ENCODE measurements around the gene KDM2B. TPM values are rescaled to one million over a fixed set of nuclear protein-coding genes. Genes with fewer than 3 reads are reported as not detected.

Gene KDM2B
- total RNA-seq, 1 experiment from 2014 or later: 15.5 TPM

DNA sequence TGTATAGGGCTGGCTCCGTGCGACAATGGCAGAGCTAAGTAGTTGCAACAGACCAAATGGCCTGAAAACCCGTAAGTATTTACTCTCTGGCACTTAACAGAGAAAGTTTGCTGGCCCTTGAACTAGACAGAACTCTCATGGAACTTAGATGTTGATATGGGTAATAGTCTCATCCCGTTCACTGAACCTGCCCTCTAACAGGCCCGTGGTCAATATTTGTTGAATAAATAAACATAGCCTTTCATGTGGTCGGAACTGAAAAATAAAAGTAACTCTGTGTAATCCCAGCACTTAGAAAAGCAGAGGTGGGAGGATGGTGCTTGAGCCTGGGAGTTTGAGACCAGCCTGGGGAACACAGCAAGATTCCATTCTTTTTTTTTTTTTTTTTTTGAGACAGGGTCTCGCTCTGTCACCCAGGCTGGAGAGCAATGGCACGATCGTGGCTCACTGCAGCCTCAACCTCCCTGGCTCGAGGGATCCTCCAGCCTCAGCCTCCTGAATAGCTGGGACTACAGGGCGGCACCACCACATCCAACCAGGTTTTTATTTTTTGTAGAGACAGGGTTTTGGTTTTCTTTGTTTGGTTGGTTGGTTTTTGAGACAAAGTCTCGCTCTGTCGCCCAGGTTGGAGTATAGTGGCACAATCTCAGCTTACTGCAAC is 29.7 kb downstream of the KDM2B start:
- POLR2A ChIA-PET: interaction anchor here (0.6 kb wide), 1 partner anchor 82 kb away, joined by 3 read pairs; no protein-coding TSS in a partner anchor
- no peak overlapping the region for H3K27ac Mint-ChIP-seq (ENCODE audit: low read depth, unreplicated experiment)
- intact Hi-C loops (cut with micrococcal nuclease): no loop called here

DNA sequence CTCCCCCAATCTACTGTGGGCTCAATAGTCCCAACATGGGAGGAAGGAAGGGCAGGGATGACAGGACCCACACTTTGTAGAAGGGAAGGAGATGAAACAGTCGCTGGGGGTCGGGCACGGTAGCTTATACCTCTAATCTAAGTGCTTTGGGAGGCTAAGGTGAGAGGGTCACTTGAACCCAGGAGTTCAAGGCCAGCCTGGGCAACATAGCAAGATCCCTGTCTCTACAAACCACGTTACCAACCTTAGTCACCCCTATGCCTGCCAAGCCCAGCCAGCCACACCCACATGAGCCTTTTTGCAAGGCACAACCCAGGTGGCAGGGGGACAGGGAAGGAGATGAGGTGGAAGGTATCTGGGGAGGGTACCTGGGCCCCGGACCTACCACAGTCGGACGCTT is 31.7 kb downstream of the KDM2B start:
- CTCF ChIA-PET: interaction anchor here (0.6 to 4.9 kb wide), 2 partner anchors 74 to 89 kb away, joined by 3 to 33 read pairs; no protein-coding TSS in a partner anchor
- Mint-ChIP-seq H3K36me3 (ENCODE audit: insufficient read depth, unreplicated experiment) (peaks cover 6% of the 10 kb centered on the region), H3K9me3 (ENCODE audit: unreplicated experiment) (no peaks in the 10 kb centered on the region), H3K4me3 (ENCODE audit: unreplicated experiment) (no peak overlapping the region), H3K27me3 (ENCODE audit: insufficient read depth, unreplicated experiment) (no peaks in the 10 kb centered on the region), H3K27ac (ENCODE audit: low read depth, unreplicated experiment) (no peak overlapping the region), H3K4me1 (ENCODE audit: insufficient read depth, unreplicated experiment) (no peaks in the 10 kb centered on the region)
- intact Hi-C loops (cut with micrococcal nuclease): no loop called here
- BruUV-seq (replicated peaks): no TSS peak
- TF ChIP-seq, protein P1, sequence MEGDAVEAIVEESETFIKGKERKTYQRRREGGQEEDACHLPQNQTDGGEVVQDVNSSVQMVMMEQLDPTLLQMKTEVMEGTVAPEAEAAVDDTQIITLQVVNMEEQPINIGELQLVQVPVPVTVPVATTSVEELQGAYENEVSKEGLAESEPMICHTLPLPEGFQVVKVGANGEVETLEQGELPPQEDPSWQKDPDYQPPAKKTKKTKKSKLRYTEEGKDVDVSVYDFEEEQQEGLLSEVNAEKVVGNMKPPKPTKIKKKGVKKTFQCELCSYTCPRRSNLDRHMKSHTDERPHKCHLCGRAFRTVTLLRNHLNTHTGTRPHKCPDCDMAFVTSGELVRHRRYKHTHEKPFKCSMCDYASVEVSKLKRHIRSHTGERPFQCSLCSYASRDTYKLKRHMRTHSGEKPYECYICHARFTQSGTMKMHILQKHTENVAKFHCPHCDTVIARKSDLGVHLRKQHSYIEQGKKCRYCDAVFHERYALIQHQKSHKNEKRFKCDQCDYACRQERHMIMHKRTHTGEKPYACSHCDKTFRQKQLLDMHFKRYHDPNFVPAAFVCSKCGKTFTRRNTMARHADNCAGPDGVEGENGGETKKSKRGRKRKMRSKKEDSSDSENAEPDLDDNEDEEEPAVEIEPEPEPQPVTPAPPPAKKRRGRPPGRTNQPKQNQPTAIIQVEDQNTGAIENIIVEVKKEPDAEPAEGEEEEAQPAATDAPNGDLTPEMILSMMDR (IDR thresholded peaks at IDR 0.05; ENCODE audit: unreplicated experiment): no peak
- no peak for DNase-seq (ENCODE audit: unreplicated experiment)
- POLR2A ChIA-PET: no interaction called here

More for the DNA sequence above, 29.7 kb downstream of the KDM2B start:
- CTCF ChIA-PET: interaction anchor here (0.5 to 4.9 kb wide), 8 partner anchors 9 to 640 kb away, joined by 3 to 56 read pairs (median 6); partner anchors contain the start of gene MORN3
- peaks cover 12% of the 10 kb centered on the region for H3K36me3 Mint-ChIP-seq (ENCODE audit: insufficient read depth, unreplicated experiment)
- H3K4me3 Mint-ChIP-seq (ENCODE audit: unreplicated experiment): no peak overlapping the region
- TF ChIP-seq, protein P1 (IDR thresholded peaks at IDR 0.05; ENCODE audit: unreplicated experiment): no peak
- BruUV-seq (replicated peaks): no TSS peak
- H3K9me3 Mint-ChIP-seq (ENCODE audit: unreplicated experiment): no peaks in the 10 kb centered on the region
- no peaks in the 10 kb centered on the region for H3K4me1 Mint-ChIP-seq (ENCODE audit: insufficient read depth, unreplicated experiment)
- DNase-seq (ENCODE audit: unreplicated experiment): no peak
- no peaks in the 10 kb centered on the region for H3K27me3 Mint-ChIP-seq (ENCODE audit: insufficient read depth, unreplicated experiment)

DNA sequence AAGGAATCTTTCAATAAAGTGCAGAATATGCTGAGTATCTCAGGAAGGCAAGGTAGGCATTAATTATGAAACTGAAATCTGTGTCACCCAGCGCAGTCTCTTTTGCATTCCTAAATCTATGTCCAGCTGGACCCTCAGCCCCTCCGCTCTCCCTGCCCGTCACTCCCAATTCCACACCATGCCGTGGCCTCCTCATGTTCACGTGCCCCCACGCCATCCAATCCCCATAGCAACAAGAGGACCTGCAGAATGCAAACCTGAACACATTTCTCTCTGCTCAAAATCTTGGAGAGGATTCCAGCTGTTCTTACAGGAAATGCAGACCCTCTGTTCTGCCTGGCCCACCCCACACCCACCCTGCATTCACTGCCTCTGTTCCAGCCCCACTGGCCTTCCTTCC is 35.3 kb downstream of the KDM2B start:
- ChIA-PET CTCF (interaction anchor here (0.8 to 0.9 kb wide), 3 partner anchors 8 to 137 kb away, joined by 3 to 4 read pairs (median 3); no protein-coding TSS in a partner anchor), POLR2A (interaction anchor here (0.6 to 0.9 kb wide), 2 partner anchors 11 to 35 kb away, joined by 4 to 6 read pairs; partner anchors contain the start of gene KDM2B)
- intact Hi-C loops (cut with micrococcal nuclease): no loop called here
- Mint-ChIP-seq H3K4me3 (ENCODE audit: unreplicated experiment) (no peak overlapping the region), H3K4me1 (ENCODE audit: insufficient read depth, unreplicated experiment) (no peaks in the 10 kb centered on the region), H3K36me3 (ENCODE audit: insufficient read depth, unreplicated experiment) (peaks cover 6% of the 10 kb centered on the region), H3K27ac (ENCODE audit: low read depth, unreplicated experiment) (no peak overlapping the region), H3K27me3 (ENCODE audit: insufficient read depth, unreplicated experiment) (no peaks in the 10 kb centered on the region), H3K9me3 (ENCODE audit: unreplicated experiment) (no peaks in the 10 kb centered on the region)
- BruUV-seq (replicated peaks): no TSS peak
- no peak for DNase-seq (ENCODE audit: unreplicated experiment)
- TF ChIP-seq, protein P1 (IDR thresholded peaks at IDR 0.05; ENCODE audit: unreplicated experiment): no peak

- intact Hi-C loops (cut with micrococcal nuclease): no loop called here
- no peaks in the 10 kb centered on the region for H3K27me3 Mint-ChIP-seq (ENCODE audit: insufficient read depth, unreplicated experiment)
- H3K36me3 Mint-ChIP-seq (ENCODE audit: insufficient read depth, unreplicated experiment): peaks cover 11% of the 10 kb centered on the region
- no peak overlapping the region for H3K27ac Mint-ChIP-seq (ENCODE audit: low read depth, unreplicated experiment)
- no peak for DNase-seq (ENCODE audit: unreplicated experiment)
- H3K4me3 Mint-ChIP-seq (ENCODE audit: unreplicated experiment): no peak overlapping the region
- BruUV-seq (replicated peaks): no TSS peak
- no peaks in the 10 kb centered on the region for H3K9me3 Mint-ChIP-seq (ENCODE audit: unreplicated experiment)
- ChIA-PET CTCF (interaction anchor here (0.6 kb wide), 1 partner anchor 230 kb away, joined by 3 read pairs; no protein-coding TSS in a partner anchor), POLR2A (no interaction called here)
- TF ChIP-seq, protein P1 (IDR thresholded peaks at IDR 0.05; ENCODE audit: unreplicated experiment): no peak
- no peaks in the 10 kb centered on the region for H3K4me1 Mint-ChIP-seq (ENCODE audit: insufficient read depth, unreplicated experiment)
These were observed 37.0 kb downstream of the KDM2B start for GRCh38 chr12:121543786-121544185.
